Measurements from ENCODE around the gene RAB9B.
A peak's percentile ranks its signal among the peaks of the same experiment; 100 is the strongest.
"Not testable (repeated sequence)": the region's sequence is repeated elsewhere in the genome, so short reads cannot be mapped to it uniquely, and the experiment has no call there.

RAB9B gene

GRCh38 chrX:103831803-103832544, at the start of gene RAB9B:
Gene RAB9B, minus strand, starts transcription at chrX:103832257. Its CDS starts 6,473 bp downstream, at chrX:103825784.
- DNase-seq, result peak; percentile 25 to 62 (median 56)

GRCh38 chrX:103879339-103879738, 47.3 kb upstream of the RAB9B start:
- no peak for DNase-seq

GRCh38 chrX:103878466-103879122, 46.5 kb upstream of the RAB9B start:
- no peak for DNase-seq

- DNase-seq, result no peak
Observed at GRCh38 chrX:103877571-103877970, 45.5 kb upstream of the RAB9B start.

- no peak for DNase-seq
Observed at GRCh38 chrX:103864886-103865534, 33.0 kb upstream of the RAB9B start.

- DNase-seq, result no peak
Observed at GRCh38 chrX:103864149-103864548, 32.1 kb upstream of the RAB9B start.

GRCh38 chrX:103861200-103861599, 29.1 kb upstream of the RAB9B start:
- no peak for DNase-seq

- no peak for DNase-seq
Observed at GRCh38 chrX:103849558-103849957, 17.5 kb upstream of the RAB9B start.

GRCh38 chrX:103847174-103847870, 15.3 kb upstream of the RAB9B start:
- DNase-seq, result no peak

GRCh38 chrX:103846386-103846785, 14.3 kb upstream of the RAB9B start:
- DNase-seq, result no peak

- peak; percentile 0 to 44 (median 8) for DNase-seq
Observed at GRCh38 chrX:103845165-103845653, 13.2 kb upstream of the RAB9B start.

GRCh38 chrX:103839404-103839803, 7.3 kb upstream of the RAB9B start:
- no peak for DNase-seq

GRCh38 chrX:103831342-103831802, 685 bp downstream of the RAB9B start:
- DNase-seq, result no peak

- DNase-seq, result no peak
Observed at GRCh38 chrX:103830848-103831247, 1.2 kb downstream of the RAB9B start.

- no peak for DNase-seq
Observed at GRCh38 chrX:103828529-103828928, 3.5 kb downstream of the RAB9B start.

- no peak for DNase-seq
Observed at GRCh38 chrX:103825881-103826280, 6.2 kb downstream of the RAB9B start.

GRCh38 chrX:103823591-103823990, 8.5 kb downstream of the RAB9B start:
- no peak for DNase-seq

GRCh38 chrX:103820802-103821201, 11.3 kb downstream of the RAB9B start:
- not testable (repeated sequence) for DNase-seq

- no peak for DNase-seq
Observed at GRCh38 chrX:103818842-103819619, 13.0 kb downstream of the RAB9B start.

- peak in 3 of 6 experiments; percentile 1 to 72 (median 56) for DNase-seq
Observed at GRCh38 chrX:103817502-103817901, 14.6 kb downstream of the RAB9B start.

- DNase-seq, result not testable (repeated sequence)
Observed at GRCh38 chrX:103817101-103817500, 15.0 kb downstream of the RAB9B start.

GRCh38 chrX:103811858-103812257, 20.2 kb downstream of the RAB9B start:
- no peak for DNase-seq
